Activated naive CD8-positive, alpha-beta T cell (primary cell): ENCODE measurements around the gene KIF16B.

Experiments used
- H3K27ac Mint-ChIP-seq: one replicate; pipeline ENCODE4 v1.8.0; 2021; ENCODE audit warnings: mixed read lengths
- H3K27me3 Mint-ChIP-seq: one replicate; pipeline ENCODE4 v1.8.0; 2021; ENCODE audit warnings: mixed read lengths
- H3K36me3 Mint-ChIP-seq: one replicate; pipeline ENCODE4 v1.8.0; 2021; ENCODE audit warnings: mixed read lengths
- H3K4me1 Mint-ChIP-seq: one replicate; pipeline ENCODE4 v1.8.0; 2021; ENCODE audit warnings: low read depth, mixed read lengths
- H3K4me3 Mint-ChIP-seq: one replicate; pipeline ENCODE4 v1.8.0; 2021; ENCODE audit warnings: mild to moderate bottlenecking, mixed read lengths
- H3K9me3 Mint-ChIP-seq: one replicate; pipeline ENCODE4 v1.8.0; 2021; ENCODE audit warnings: low read depth, mixed read lengths

Gene KIF16B

DNA sequence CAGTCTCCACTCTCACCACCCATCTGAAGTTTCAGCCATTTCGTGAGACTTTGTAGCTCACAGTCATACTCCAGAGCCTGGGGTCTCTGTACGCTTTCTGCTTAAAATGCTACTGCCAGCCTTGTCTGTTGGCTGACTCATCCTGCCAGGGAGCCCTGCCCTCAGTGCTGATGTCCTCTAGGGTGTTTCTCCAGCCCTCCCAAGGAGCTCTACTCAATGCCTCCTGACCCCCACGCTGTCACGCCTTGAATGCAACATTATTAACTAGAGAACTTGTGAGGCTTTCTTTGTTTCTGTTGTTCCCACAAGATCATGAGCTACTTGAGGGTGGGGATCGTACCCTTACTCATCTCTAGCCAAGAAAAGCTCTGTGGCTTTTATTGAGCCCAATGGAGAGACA is 20.1 kb downstream of the KIF16B start:
- Mint-ChIP-seq H3K4me1 (peaks cover 11% of the 10 kb centered on the region), H3K9me3 (no peaks in the 10 kb centered on the region), H3K27ac (no peak overlapping the region), H3K27me3 (no peaks in the 10 kb centered on the region), H3K36me3 (peaks cover 8% of the 10 kb centered on the region), H3K4me3 (no peak overlapping the region)

DNA sequence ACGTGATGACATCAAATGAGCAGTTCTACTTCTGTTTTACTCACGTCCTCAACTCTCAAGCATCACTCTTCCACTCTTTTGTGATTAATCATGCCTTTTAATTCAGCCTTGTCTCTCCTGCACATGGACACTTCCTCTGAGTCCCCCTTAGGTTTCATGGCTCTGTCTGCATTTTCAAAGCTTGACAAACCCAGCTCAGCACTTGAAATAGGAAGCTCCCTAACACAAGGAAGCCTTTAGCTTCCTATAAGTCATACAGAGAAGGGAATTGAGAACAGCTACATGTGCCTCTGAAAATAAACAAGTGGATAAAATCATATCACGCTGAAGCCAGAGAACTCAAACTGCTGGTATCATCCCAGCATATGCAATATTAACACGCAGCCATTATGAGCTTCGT is 21.2 kb downstream of the KIF16B start:
- Mint-ChIP-seq H3K9me3 (no peaks in the 10 kb centered on the region), H3K4me1 (peaks cover 11% of the 10 kb centered on the region), H3K27ac (no peak overlapping the region), H3K27me3 (no peaks in the 10 kb centered on the region), H3K4me3 (no peak overlapping the region), H3K36me3 (peaks cover 8% of the 10 kb centered on the region)

DNA sequence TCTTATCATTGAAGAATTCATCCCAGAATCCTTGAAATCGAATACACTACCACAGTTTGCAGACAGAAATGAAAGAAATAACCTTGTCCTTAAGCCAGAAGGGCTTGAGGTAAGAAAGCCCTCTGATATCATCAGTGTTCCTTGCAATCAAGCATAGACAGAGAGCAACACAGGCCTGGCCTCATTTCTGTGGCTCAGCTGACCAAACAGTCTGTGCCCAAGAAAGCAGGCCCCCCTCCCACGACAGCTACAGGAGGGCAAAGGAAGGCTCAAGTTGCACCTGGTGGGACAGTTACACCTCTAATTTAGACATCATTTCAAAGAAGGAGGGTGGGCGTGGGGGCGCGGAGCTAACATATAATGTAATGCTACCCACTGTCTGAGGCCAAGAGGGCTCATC is 21.6 kb downstream of the KIF16B start:
- Mint-ChIP-seq H3K4me3 (no peak overlapping the region), H3K27me3 (no peaks in the 10 kb centered on the region), H3K9me3 (no peaks in the 10 kb centered on the region), H3K36me3 (peaks cover 8% of the 10 kb centered on the region), H3K27ac (no peak overlapping the region), H3K4me1 (peaks cover 9% of the 10 kb centered on the region)

DNA sequence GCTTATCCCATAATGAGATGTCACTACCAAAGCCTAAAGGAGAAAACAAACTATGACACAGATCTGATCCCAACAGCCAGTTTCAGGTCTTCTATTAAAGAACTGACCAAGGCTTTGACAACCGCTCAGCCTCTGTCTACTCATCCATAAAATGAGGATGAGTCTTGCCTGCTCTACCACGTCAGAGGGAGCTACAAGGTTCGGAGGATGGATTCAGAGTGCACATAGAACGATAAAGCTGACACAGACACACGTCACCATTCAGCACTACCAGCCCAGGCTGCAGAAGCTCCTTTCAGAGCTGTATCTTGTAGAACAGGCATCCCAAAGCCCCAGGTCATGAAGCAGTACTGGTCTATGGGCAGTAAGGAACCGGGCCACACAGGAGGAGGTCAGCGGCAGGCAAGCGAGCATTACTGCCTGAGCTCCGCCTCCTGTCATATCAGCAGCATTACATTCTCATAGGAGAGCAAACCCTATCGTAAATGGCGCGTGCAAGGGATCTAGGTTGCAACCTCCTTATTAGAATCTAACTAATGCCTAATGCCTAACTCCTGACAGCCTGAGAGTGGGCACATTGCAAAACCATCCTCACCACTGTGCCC is 25.1 kb downstream of the KIF16B start:
- H3K36me3 Mint-ChIP-seq: peaks cover 6% of the 10 kb centered on the region
- no peak overlapping the region for H3K27ac Mint-ChIP-seq
- H3K27me3 Mint-ChIP-seq: no peaks in the 10 kb centered on the region
- H3K4me3 Mint-ChIP-seq: no peak overlapping the region
- no peaks in the 10 kb centered on the region for H3K9me3 Mint-ChIP-seq
- H3K4me1 Mint-ChIP-seq: peaks cover 3% of the 10 kb centered on the region

DNA sequence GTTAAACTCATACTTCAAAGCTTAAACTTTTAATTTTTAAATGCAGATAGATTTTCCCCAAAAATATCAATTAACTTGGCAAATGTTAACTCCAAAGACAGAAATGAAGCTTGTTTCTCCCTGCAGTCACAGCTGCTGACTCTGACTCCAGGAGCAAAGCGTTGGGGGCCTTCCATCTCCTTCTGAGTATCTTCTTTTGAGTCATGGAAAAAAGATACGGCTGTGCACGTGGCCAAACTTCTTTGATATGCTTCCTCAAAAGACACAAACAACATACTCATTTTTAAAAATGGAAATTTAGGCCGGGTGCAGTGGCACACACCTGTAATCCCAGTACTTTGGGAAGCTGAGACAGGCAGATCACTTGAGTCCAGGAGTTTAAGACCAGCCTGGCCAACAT is 28.3 kb downstream of the KIF16B start:
- H3K4me1 Mint-ChIP-seq: no peaks in the 10 kb centered on the region
- no peak overlapping the region for H3K27ac Mint-ChIP-seq
- no peak overlapping the region for H3K4me3 Mint-ChIP-seq
- no peaks in the 10 kb centered on the region for H3K9me3 Mint-ChIP-seq
- no peaks in the 10 kb centered on the region for H3K27me3 Mint-ChIP-seq
- peaks cover 2% of the 10 kb centered on the region for H3K36me3 Mint-ChIP-seq

DNA sequence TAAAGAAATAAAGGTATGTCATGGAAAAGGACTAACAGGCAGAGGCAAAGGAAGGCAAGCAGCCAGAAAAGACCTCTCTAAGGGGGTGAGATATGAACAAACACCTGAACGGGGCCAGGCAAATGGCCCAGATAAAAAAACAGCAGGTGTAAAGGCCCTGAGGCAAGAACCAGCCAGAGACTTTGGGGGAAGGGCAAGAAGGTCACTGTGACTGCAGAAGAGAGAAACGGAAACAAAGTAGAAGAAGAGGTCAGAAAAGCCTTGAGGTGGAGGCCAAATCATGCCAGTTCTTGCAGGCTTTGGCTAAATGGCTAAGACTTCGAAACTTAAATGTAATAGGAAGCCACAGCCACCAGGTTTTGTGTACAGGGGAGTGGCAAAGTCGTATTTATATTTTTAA is 30.8 kb downstream of the KIF16B start:
- H3K9me3 Mint-ChIP-seq: no peaks in the 10 kb centered on the region
- no peak overlapping the region for H3K27ac Mint-ChIP-seq
- H3K27me3 Mint-ChIP-seq: no peaks in the 10 kb centered on the region
- peaks cover 2% of the 10 kb centered on the region for H3K36me3 Mint-ChIP-seq
- no peaks in the 10 kb centered on the region for H3K4me1 Mint-ChIP-seq
- no peak overlapping the region for H3K4me3 Mint-ChIP-seq

DNA sequence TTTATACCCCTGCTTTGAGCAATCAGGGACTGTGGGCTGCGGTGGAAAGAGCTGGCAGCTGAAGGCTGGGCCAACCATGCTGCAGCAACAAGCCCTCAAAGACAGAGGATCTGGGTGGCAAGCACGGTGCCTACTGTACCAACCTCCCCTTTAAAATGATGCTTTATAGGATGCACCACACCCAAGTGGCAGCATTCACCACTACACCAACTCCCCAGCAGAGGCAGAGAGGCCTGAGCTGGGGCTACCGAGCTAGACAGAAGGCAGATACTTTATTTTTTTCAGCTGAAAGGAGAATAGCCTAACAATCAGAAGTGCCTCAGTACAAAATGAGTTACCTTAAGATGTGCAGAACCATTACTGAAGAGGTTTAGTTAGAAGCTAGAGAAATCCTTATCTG is 31.4 kb downstream of the KIF16B start:
- no peak overlapping the region for H3K27ac Mint-ChIP-seq
- no peaks in the 10 kb centered on the region for H3K27me3 Mint-ChIP-seq
- peaks cover 6% of the 10 kb centered on the region for H3K36me3 Mint-ChIP-seq
- H3K4me3 Mint-ChIP-seq: no peak overlapping the region
- no peaks in the 10 kb centered on the region for H3K4me1 Mint-ChIP-seq
- H3K9me3 Mint-ChIP-seq: no peaks in the 10 kb centered on the region

DNA sequence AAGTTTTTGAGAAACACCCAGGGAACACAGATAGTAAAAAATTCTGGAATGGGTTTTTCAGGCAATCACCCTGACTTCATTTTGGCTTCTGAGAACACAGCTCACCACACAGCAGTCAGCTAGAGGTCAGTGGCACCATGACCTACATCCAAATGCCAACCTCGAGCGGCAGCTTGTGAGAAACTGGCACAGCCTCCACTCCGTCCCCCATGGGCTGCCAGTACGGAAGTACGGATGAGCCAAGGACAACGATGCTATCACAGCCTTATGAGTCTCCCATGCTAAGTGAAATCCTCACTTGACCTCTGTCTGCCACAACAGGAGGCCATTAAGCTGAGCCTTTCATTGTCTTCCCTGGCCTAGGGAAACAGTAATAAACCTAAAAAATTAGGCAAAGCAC is 32.0 kb downstream of the KIF16B start:
- Mint-ChIP-seq H3K9me3 (no peaks in the 10 kb centered on the region), H3K27ac (no peak overlapping the region), H3K36me3 (peaks cover 8% of the 10 kb centered on the region), H3K27me3 (no peaks in the 10 kb centered on the region), H3K4me3 (no peak overlapping the region), H3K4me1 (no peaks in the 10 kb centered on the region)

DNA sequence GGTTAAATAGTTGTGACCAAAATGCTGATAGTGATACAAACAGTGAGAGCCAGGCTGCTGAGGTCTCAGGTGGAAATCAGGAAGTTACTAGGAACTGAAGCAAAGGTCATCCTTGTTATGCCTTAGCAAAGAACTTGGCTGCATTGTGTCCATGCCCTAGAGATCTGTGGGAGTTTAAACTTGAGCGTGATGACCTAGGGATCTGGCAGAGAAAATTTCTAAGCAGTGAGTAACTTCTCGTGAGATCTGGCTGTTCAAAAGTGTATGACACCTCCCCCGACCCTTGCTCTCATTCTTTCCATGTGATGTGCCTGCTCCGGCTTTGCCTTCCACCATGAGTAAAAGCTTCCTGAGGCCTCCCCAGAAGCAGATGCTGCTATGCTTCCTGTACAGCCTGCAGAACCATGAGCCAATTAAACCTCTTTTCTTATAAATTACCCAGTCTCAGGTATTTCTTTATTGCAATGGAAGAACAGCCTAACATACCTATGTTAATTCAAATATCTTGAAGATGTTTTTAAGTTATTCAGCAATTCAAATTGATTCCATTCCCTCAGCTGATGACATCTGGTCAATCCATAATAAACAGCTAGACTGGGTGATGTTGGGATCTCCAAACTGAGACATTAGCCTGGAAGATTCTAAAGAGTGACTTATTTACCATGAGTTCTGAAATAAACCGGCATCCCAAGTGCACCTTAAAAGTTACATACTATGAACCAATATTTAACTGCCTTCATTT is 33.8 kb downstream of the KIF16B start:
- Mint-ChIP-seq H3K27ac (no peak overlapping the region), H3K36me3 (peaks cover 8% of the 10 kb centered on the region), H3K9me3 (no peaks in the 10 kb centered on the region), H3K4me1 (no peaks in the 10 kb centered on the region), H3K27me3 (no peaks in the 10 kb centered on the region), H3K4me3 (no peak overlapping the region)

DNA sequence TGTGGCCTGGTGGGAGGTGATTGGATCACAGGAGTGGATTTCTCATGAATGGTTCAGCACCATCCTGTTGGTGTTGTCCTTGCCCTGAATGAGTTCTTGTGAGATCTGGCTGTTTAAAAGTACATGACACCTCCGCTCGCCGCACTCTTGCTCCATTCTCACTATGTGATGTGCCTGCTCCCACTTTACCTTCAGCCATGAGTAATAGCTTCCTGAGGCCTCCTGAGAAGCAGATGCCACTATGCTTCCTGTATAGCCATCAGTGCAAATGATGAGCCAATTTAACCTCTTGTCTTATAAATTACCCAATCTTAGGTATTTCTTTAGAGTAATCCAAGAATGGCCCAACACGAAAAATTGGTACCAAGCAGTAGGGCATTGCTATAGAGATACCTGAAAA is 34.5 kb downstream of the KIF16B start:
- H3K36me3 Mint-ChIP-seq: peaks cover 8% of the 10 kb centered on the region
- no peaks in the 10 kb centered on the region for H3K4me1 Mint-ChIP-seq
- H3K4me3 Mint-ChIP-seq: no peak overlapping the region
- no peaks in the 10 kb centered on the region for H3K9me3 Mint-ChIP-seq
- H3K27me3 Mint-ChIP-seq: no peaks in the 10 kb centered on the region
- H3K27ac Mint-ChIP-seq: no peak overlapping the region

DNA sequence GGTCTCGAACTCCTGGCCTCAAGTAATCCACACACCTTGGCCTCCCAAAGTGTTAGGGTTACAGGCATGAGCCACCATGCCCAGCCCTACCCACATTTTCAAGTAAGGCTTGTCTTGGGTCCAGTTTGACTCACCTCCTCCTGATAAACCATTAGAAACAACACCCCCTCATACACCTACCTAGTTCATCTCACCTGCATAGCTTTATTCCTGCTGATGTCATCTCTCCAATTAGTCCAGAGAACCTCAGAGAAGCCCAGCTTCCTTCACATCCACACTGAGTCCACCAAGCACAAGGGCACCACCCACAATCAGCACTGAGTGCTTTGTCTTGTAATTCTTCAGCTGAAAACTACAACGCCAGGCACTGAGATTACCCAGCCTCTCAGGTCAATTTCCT is 35.3 kb downstream of the KIF16B start:
- H3K4me3 Mint-ChIP-seq: no peak overlapping the region
- H3K9me3 Mint-ChIP-seq: no peaks in the 10 kb centered on the region
- no peaks in the 10 kb centered on the region for H3K27me3 Mint-ChIP-seq
- H3K27ac Mint-ChIP-seq: no peak overlapping the region
- H3K36me3 Mint-ChIP-seq: peaks cover 8% of the 10 kb centered on the region
- no peaks in the 10 kb centered on the region for H3K4me1 Mint-ChIP-seq

DNA sequence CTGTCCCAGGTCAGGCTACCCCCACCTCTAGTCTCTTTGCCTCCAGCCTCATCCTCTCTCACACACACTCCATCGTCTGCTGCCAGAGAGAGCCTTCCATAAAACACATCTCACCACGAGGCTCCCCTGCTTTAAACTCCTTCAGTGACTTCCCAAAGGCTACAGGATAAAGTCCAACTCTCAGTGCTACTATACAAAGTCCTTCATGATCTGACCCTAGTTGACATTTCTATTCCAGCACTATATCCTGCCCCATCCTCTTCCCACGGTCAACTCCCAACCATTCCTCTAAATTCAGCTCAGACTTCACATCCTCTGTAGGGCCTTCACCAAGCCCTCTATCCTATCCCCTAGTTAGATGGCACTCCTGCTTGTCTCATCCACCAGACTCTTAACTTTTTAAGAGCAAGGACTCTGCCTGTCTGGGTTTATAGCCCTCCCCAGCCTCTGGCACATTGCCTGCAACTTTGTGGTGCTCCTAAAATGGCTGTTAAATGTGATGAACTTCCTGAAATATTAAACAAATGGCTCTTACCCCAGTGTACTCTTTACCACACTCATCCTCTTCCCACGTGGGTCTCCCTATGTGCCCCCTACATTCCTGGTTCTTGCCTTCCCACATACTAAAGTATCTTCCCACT is 36.1 kb downstream of the KIF16B start:
- peaks cover 8% of the 10 kb centered on the region for H3K36me3 Mint-ChIP-seq
- H3K9me3 Mint-ChIP-seq: no peaks in the 10 kb centered on the region
- no peak overlapping the region for H3K4me3 Mint-ChIP-seq
- no peak overlapping the region for H3K27ac Mint-ChIP-seq
- no peaks in the 10 kb centered on the region for H3K4me1 Mint-ChIP-seq
- H3K27me3 Mint-ChIP-seq: no peaks in the 10 kb centered on the region

DNA sequence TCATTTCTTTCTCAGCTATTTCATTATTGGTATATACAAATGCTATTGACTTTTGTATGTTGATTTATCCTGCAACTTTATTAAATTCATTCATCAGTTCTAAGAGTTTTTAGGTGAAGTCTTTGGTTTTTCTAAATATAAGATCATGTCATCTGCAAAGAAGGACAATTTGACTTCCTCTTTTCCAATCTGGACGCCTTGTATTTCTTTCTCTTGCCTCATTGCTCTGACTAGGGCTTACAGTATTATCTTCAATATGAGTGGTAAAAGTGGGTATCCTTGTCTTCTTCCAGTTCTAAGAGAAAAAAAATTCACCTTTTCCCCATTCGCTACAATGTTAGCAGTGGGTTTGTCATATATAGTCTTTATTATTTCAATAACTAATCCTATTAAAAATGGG is 38.0 kb downstream of the KIF16B start:
- no peaks in the 10 kb centered on the region for H3K4me1 Mint-ChIP-seq
- H3K4me3 Mint-ChIP-seq: no peak overlapping the region
- H3K9me3 Mint-ChIP-seq: no peaks in the 10 kb centered on the region
- H3K27ac Mint-ChIP-seq: no peak overlapping the region
- peaks cover 5% of the 10 kb centered on the region for H3K36me3 Mint-ChIP-seq
- no peaks in the 10 kb centered on the region for H3K27me3 Mint-ChIP-seq

DNA sequence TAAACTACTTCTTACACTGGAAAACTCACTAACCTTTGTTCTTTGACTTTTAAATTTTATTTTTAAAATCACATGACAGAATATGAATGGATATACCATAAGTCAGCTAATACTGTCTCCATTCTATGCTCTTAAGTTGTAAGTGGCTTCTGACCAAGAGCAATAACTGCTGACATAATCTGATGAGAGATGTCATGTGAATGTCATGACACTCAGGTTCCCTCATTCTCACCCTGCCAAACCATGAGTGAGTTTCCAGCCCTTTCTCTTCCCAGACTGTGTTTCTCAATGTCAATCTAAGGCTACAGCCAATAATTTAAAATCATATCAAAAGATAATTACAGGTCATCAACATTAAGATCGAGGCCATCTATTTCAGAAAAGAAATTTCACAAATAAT is 39.7 kb downstream of the KIF16B start:
- no peaks in the 10 kb centered on the region for H3K4me1 Mint-ChIP-seq
- H3K4me3 Mint-ChIP-seq: no peak overlapping the region
- H3K9me3 Mint-ChIP-seq: no peaks in the 10 kb centered on the region
- no peak overlapping the region for H3K27ac Mint-ChIP-seq
- no peaks in the 10 kb centered on the region for H3K27me3 Mint-ChIP-seq
- peaks cover 7% of the 10 kb centered on the region for H3K36me3 Mint-ChIP-seq

DNA sequence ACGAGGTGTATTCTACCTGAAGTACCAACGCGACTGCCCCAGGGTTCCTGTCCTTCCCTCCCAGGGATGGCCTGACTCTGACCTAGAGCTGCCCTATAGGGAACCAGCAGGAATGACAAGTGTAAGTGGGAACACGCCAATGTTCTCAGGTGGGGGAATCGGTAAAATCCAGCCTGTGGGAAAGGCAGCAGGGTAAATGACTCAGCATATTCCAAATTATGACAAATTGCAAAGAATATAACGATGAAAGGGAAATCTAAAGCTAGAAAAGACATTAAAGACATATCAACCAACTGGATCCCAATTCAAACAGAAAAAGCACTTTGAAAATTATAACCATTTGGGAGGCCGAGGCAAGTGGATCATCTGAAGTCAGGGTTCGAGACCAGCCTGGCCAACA is 41.8 kb downstream of the KIF16B start:
- Mint-ChIP-seq H3K27me3 (no peaks in the 10 kb centered on the region), H3K9me3 (no peaks in the 10 kb centered on the region), H3K4me3 (no peak overlapping the region), H3K27ac (no peak overlapping the region), H3K36me3 (peaks cover 7% of the 10 kb centered on the region), H3K4me1 (no peaks in the 10 kb centered on the region)
